ENCODE results near the gene ATRN.
"Not testable (repeated sequence)": the region's sequence is repeated elsewhere in the genome, so short reads cannot be mapped to it uniquely, and the experiment has no call there.

Gene ATRN

GRCh38 chr20:3470627-3471396, at the start of gene ATRN:
Gene ATRN (plus strand): TSS chr20:3471018. CDS start chr20:3471108, 90 bp downstream.
- DNase-seq (ENCODE audit: low read depth in 2 of 2): peak; percentile 70 to 77

DNA sequence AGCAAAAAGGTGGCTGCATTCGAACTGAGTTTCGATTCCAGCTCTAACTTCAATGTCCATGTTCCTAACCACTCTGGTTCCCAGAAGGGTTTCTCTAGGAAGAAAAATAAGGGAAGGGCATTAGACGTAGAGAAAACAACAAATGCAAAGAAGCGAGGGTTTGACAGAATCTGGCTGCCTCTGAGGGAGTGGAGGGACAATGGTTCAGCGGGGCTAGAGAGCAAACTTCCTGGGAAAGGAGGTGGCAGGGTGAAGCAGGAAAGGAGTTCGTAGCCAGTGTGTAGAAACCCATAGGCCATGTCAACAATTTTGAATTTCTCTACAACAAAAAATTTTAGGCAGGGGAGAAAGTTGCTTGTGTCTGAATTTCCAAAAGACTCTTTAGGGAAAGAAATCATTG, 48.8 kb upstream of the ATRN start:
- no peak for DNase-seq (ENCODE audit: low read depth in 2 of 2)

DNA sequence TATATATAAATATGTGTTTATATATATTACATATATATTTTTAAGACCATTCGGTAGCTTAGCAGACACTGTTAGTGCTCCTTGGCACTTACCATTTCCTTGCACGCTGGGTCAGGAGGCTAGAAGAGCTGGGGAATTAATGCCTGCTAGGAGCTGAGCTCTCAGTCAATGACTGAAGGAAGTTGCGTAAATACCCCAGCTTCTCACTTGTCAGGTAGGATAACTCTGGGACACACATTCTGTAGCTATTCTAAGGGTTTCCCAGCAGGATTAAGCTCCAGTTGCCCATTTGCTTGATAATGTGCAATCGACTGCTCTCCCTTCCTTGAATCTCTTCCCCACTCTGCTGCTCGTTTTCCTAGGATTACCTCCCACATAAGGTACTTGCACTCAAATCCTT, 47.7 kb upstream of the ATRN start:
- no peak for DNase-seq (ENCODE audit: low read depth in 2 of 2)

- not testable (repeated sequence) for DNase-seq (ENCODE audit: low read depth in 2 of 2)
Measured at GRCh38 chr20:3426766-3427165, 44.1 kb upstream of the ATRN start.

- DNase-seq (ENCODE audit: low read depth in 2 of 2): no peak
Measured at GRCh38 chr20:3430376-3431069, 40.3 kb upstream of the ATRN start.

DNA sequence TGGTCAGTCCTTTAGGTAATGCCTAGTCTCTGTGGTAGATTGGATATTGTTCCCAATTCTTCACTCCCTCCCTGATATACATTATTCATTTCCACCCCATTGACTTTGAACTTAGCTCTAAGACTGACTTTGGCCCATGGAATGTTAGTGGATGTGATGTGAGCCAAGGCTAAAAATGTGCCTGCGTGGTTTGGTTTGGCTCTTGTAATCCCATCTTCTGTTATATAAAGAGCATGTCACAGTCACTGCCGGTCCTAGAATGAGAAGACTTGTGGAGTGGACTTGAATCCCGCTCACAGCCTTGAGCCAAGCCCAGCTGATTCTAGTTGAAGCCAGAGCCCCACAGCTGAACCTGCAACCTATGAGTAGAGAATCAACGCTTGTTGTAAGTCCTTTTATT, 39.7 kb upstream of the ATRN start:
- no peak for DNase-seq (ENCODE audit: low read depth in 2 of 2)

- DNase-seq (ENCODE audit: low read depth in 2 of 2): no peak
Measured at GRCh38 chr20:3432844-3433243, 38.0 kb upstream of the ATRN start.

DNA sequence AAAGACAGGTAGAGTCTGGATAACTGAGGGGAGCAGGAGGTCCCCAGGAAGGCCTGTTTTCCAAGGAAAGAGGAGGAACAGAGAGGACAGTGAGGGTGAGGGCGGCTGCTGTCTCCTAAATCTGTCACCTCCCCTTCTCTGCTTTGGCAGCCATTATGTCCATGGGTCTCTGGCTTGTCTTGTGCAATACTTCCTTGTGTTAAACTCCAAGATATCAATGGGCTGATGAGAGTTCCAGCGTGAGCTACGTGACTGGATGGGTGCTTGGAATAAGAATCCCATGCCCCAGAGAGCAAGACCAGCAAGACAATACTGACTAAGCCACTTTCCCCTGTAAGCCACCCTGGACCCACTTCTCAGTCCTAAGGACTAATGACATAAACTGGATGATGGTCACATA, 37.1 kb upstream of the ATRN start:
- DNase-seq (ENCODE audit: low read depth in 2 of 2): no peak

- DNase-seq (ENCODE audit: low read depth in 2 of 2): no peak
Measured at GRCh38 chr20:3434232-3434631, 36.6 kb upstream of the ATRN start.

- DNase-seq (ENCODE audit: low read depth in 2 of 2): no peak
Measured at GRCh38 chr20:3436864-3437574, 33.8 kb upstream of the ATRN start.

DNA sequence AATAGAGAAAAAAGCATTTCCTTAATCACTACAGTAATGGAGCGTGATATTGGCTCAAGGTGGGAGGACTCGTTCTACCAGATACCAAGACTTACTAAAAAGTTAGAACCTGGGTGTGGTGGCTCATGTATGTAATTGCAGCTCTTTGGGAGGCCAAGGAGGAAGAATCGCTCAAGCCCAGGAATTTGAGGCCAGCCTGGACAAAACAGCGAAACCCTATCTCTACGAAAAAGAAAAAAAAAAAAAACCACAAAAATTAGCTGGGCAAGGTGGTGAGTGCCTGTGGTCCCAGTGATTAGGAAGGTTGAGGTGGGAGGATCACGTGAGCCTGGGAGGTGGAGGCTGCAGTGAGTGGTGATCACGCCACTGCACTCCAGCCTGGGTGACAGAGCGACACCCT, 24.0 kb upstream of the ATRN start:
- no peak for DNase-seq (ENCODE audit: low read depth in 2 of 2)

- no peak for DNase-seq (ENCODE audit: low read depth in 2 of 2)
Measured at GRCh38 chr20:3447321-3447720, 23.5 kb upstream of the ATRN start.

DNA sequence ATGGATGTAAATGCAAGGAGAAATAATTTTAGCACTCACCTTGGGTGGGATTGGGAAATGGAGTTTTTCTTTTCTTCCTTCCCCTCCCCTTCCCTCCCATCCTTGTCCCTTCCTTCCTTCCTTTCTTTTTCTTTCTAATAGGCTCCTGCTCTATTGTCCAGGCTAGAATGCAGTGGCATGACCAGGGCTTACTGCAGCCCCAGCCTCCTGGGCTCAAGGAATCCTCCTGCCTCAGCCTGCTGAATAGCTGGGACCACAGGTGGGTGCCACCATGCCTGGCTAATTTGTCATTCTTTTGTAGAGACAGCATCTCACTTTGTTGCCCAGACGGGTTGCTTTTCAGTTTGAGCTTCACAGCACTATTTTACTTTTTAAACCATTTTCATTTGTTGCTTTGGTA, 21.5 kb upstream of the ATRN start:
- no peak for DNase-seq (ENCODE audit: low read depth in 2 of 2)

DNA sequence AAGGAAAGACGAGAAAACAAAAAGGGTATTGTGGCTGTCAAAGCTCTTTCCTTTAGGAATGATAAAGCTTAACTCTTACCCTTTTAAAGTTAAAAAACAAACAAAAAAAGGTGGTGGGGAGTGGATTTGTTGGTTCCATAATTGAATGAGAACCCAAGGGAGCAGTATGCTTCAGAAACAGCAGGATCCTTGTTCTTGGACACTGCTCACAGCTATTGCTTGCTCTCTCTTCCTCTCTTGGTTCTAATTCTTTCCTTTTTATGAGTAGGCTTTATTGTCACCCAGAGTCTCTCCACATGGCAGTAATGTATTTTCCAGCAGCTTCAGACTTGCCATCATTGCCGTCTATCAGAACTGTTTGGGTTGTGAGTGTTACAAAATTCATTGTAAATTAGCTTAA, 18.7 kb upstream of the ATRN start:
- no peak for DNase-seq (ENCODE audit: low read depth in 2 of 2)

GRCh38 chr20:3452690-3453089, 18.1 kb upstream of the ATRN start:
- DNase-seq (ENCODE audit: low read depth in 2 of 2): no peak

GRCh38 chr20:3454831-3455230, 16.0 kb upstream of the ATRN start:
- no peak for DNase-seq (ENCODE audit: low read depth in 2 of 2)

- no peak for DNase-seq (ENCODE audit: low read depth in 2 of 2)
Measured at GRCh38 chr20:3456648-3457047, 14.2 kb upstream of the ATRN start.

- DNase-seq (ENCODE audit: low read depth in 2 of 2): no peak
Measured at GRCh38 chr20:3459881-3460307, 10.9 kb upstream of the ATRN start.

DNA sequence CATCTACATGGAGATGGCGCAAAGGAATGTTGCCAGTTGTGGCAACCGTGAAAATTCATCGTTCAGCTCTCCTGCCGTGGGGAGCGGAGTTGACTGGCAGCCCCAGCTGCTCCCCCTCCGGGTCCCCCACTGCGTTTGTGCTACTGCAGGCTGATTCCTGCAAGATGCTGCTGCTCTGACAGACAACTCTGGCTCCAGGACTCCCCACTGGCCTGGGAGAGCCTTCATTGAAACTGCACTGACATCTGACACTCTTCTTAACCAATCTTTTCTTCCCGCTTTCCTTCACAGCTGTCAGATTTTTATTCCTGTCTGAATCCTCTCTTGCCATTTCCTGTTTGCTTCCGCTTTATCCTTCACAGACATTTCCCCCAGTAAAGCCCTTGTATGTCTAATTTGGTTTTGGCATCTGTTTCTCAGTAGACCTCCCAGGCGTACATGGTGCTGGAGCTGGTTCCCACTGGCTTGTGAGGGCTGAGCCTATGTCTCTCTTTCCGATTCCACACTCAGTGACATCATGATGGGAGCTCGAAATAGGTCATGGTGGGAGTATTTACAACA, 9.5 kb upstream of the ATRN start:
- no peak for DNase-seq (ENCODE audit: low read depth in 2 of 2)

DNA sequence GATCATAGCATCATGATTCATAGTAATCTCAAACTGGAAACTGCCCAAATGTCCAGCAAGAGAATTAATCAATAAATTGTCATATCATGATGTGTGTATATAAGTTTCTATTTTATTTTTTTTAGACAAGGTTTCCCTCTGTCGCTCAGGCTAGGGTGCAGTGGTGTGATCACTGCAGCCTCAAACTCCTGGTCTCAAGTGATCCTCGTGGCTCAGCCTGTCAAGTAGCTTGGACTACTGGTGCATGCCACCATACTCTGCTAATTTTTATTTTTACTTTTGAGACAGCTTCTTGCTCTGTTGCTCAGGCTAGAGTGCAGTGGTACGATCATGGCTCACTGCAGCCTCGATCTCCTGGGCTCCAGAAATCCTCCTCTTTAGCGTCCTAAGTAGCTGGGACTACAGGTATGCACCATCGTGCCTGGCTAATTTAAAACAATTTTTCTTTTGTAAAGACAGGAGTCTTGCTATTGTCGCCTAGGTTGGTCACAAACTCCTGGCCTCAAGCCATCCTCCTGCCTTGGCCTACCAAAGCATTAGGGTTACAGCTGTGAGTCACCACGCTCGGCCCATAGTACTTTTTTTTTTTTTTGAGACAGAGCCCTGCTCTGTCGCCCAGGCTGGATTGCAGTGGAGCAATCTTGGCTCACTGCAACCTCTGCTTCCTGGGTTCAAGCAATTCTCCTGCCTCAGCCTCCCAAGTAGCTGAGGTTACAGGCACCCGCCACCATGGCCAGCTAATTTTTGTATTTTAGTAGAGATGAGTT, 8.7 kb upstream of the ATRN start:
- DNase-seq (ENCODE audit: low read depth in 2 of 2): no peak

DNA sequence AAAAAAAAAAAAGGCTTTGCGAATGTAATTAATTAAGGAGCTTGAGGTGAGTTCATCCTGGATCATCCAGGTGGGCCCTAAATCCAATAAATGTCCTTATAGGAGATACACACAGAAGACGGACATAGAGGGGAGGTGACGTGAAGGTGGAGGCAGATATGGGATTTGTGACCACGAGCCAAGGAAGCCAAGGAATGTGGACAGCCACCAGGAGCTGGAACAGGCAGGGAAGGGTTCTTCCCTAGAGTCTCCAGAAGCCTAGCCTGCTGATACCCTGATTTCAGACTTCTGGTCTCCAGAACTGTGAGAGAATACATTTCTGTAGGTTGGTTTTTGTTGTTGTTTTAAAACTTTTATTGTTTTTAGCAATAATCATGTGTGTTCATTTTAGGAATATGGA, 6.7 kb upstream of the ATRN start:
- DNase-seq (ENCODE audit: low read depth in 2 of 2): no peak

DNA sequence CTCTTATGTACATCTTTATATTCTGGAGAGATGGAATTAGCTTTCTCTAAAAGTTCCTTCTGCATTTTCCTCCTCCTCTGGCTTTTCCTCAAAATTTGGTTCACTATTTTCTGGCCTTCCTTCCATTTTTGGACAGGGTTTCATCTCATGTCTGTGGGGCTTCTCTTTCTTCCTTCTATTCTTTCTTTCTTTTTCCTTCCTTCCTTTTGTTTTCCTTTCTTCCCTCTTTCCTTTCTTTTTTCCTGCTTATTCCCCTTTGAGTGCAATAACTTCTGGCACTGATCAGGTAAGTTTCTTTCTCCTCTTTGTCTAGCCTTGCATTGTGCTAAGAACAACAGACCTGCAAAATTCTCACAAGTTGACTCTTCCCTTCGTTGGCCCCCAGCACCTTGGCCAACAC, 5.5 kb upstream of the ATRN start:
- DNase-seq (ENCODE audit: low read depth in 2 of 2): no peak
